ENCODE data around the gene CDR2. TPM values are rescaled to one million over a fixed set of nuclear protein-coding genes. Genes with fewer than 3 reads are reported as not detected.

CDR2 gene
- total and polyA plus RNA-seq, 8 donors = 8.9 to 198 (median 22.2) TPM

DNA sequence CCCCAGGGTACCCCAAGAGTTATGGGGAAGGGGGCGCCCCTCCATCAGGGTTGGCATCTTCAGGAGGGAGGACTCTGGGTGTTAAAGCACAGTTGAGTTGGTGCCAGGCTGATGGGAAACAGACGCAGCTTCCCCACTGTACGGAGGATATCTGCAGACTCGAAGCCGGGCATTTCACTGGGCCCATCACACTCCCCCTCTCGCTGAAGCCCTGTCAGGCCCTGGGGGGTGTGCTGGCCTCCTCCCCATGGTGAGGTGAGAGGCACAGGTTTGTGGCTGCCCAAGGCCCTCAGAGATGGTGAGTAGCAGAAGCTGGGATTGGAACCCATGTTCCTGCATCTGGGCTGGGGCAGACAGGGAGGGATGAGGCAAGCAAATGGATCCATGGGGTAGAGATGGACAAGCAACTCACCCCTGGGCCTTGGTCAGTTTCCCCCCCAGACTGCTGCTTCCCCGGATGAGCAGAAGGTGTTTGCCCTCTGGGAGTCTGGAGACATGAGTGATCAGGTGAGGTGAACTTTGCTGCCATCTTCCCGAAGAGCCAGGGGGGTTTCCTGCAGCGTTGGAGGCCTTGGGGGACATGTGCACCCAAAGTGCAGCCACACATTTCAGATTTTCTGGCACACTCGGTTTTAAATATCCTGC lies 46.2 kb downstream of the CDR2 start:
- TF ChIP-seq CTCF (IDR thresholded peaks at IDR 0.05) (no peak), POLR2AphosphoS5 (IDR thresholded peaks at IDR 0.05) (no peak), EP300 (IDR thresholded peaks at IDR 0.05) (no peak), POLR2A (IDR thresholded peaks at IDR 0.05) (no peak)
- Histone ChIP-seq H3K27ac (no peak overlapping the region), H3K4me3 (no peak overlapping the region), H3K27me3 (no peaks in the 10 kb centered on the region), H3K9me3 (no peaks in the 10 kb centered on the region), H3K4me1 (peaks cover 0 to 8% (median 7%) of the 10 kb centered on the region in 4 donors), H3K36me3 (peaks cover 53 to 100% (median 91%) of the 10 kb centered on the region in 4 donors)
- 81 to 95% (median 91%) methylated on average over 9 to 10 of the region's 10 CpGs for WGBS, 5 donors
- intact Hi-C loops (cut with DNase I; ENCODE audit: low total_unique reads) = no loop called here
- DNase-seq = no peak

DNA sequence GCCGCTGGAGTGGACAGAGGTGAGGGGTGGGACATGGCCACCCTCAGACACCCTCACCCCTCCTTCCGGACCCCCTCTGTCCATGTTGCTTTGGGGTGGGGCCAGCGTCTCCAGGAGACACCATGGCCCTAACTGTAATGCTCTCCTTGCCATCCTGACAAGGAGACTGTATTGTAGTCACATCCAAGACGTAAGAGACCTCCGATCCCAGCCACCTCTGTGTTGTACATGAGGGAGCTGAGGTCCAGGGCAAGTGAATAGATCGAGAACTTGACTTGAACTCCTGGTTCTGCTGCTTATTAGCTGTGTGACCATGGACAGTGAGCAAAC lies 47.0 kb downstream of the CDR2 start:
- Histone ChIP-seq H3K4me3 (no peak overlapping the region), H3K9me3 (no peaks in the 10 kb centered on the region), H3K27me3 (no peaks in the 10 kb centered on the region), H3K4me1 (peaks cover 0 to 8% (median 7%) of the 10 kb centered on the region in 4 donors), H3K27ac (no peak overlapping the region), H3K36me3 (peaks cover 56 to 100% (median 91%) of the 10 kb centered on the region in 4 donors)
- WGBS, 5 donors = 91 to 98% (median 93%) methylated on average over 4 to 6 of the region's 6 CpGs
- intact Hi-C loops (cut with DNase I; ENCODE audit: low total_unique reads) = no loop called here
- DNase-seq = no peak
- no peak for TF ChIP-seq POLR2A (IDR thresholded peaks at IDR 0.05)
- TF ChIP-seq POLR2AphosphoS5 (IDR thresholded peaks at IDR 0.05) = no peak
- no peak for TF ChIP-seq EP300 (IDR thresholded peaks at IDR 0.05)
- TF ChIP-seq CTCF (IDR thresholded peaks at IDR 0.05) = no peak

DNA sequence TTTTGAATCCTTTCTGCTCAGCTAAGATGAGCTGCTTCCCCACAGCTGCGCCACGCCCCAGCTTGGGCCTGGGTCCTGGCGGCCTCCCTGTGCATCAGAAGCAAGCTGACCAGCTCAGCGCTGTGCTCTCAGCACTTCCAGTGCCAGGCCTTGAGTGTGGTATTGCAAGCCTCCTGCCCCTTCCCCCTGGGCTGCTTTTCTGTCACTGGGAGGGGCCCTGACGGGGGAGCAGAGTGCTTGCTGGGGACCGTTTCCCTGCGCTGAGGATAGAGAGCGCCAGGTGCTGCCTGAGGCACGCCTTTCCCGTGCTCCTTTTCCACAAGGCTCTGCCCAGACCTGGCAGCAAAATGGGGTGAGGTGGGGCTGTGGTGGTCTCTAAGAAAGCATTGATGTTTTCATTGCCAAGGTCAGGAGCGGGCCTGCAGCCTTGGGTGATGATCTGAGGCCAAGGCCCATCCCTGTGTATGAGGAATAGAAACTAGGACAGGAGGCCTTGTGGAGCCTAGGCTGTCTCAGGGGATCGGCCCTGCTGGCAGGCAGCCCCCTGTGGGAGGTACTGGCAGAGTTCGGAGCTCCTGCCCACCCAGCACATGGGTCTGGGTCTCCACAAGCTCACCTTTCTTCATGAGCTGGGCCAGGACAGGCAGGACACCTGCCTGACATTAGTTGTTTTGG lies 47.5 kb downstream of the CDR2 start:
- no peak for DNase-seq
- Histone ChIP-seq H3K36me3 (peaks cover 57 to 100% (median 91%) of the 10 kb centered on the region in 4 donors), H3K27me3 (no peaks in the 10 kb centered on the region), H3K27ac (no peak overlapping the region), H3K4me3 (no peak overlapping the region), H3K9me3 (no peaks in the 10 kb centered on the region), H3K4me1 (peaks cover 0 to 8% (median 7%) of the 10 kb centered on the region in 4 donors)
- intact Hi-C loops (cut with DNase I; ENCODE audit: low total_unique reads) = no loop called here
- no peak for TF ChIP-seq POLR2AphosphoS5 (IDR thresholded peaks at IDR 0.05)
- no peak for TF ChIP-seq CTCF (IDR thresholded peaks at IDR 0.05)
- no peak for TF ChIP-seq EP300 (IDR thresholded peaks at IDR 0.05)
- TF ChIP-seq POLR2A (IDR thresholded peaks at IDR 0.05) = no peak
- WGBS, 5 donors = 83 to 94% (median 89%) methylated on average over 9 to 13 of the region's 13 CpGs

DNA sequence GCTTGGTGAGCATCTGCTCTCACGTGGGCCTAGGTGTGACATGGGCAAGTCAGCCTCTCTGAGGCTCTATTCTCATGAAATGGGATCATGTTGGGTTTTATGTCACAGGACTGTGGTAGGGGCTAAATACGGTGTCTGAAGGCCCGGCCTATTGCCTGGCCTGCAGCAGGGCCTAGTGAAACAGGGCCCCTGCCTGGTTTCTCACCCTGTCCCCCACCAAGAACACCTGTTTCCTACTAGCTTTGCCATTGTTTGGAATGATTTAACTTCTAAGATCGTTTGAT lies 48.1 kb downstream of the CDR2 start:
- H3K4me3 ChIP-seq = no peak overlapping the region
- 73 to 85% (median 81%) methylated on average over 4 of the region's 4 CpGs for WGBS, 5 donors
- H3K27me3 ChIP-seq = no peaks in the 10 kb centered on the region
- peaks cover 63 to 100% (median 91%) of the 10 kb centered on the region in 4 donors for H3K36me3 ChIP-seq
- H3K4me1 ChIP-seq = peaks cover 0 to 14% (median 10%) of the 10 kb centered on the region in 4 donors
- no peaks in the 10 kb centered on the region for H3K9me3 ChIP-seq
- intact Hi-C loops (cut with DNase I; ENCODE audit: low total_unique reads) = no loop called here
- no peak overlapping the region for H3K27ac ChIP-seq
- TF ChIP-seq POLR2A (IDR thresholded peaks at IDR 0.05) (no peak), EP300 (IDR thresholded peaks at IDR 0.05) (no peak), CTCF (IDR thresholded peaks at IDR 0.05) (no peak), POLR2AphosphoS5 (IDR thresholded peaks at IDR 0.05) (no peak)
- no peak for DNase-seq

Measured in stomach (tissue), 9 donors.